ENCODE measurements around the gene PNMA6E.

The PNMA6E gene

DNA sequence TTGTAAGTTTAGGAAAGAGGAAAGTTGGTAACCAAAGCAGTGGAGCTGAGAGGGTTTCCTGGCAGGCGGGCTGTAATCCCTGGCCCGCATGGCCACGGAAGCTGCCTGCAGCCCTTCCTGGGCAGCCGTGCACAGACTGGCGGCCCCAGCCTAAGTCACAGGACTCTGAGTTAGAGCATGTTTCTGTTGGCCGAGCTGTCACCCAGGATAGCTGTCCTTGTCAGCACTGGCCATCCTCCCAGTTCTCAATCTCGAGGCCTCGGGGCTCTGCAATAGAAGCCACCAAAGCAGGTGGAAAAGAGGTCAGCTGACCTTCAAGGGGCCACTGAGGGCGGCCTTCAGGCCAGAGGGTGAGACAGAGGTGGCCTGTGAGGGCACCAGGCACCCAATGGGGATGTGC, 20.5 kb downstream of the PNMA6E start:
- no peak for TF ChIP-seq ZFX (IDR thresholded peaks at IDR 0.05; ENCODE audit: borderline replicate concordance)
- TF ChIP-seq, protein P1, sequence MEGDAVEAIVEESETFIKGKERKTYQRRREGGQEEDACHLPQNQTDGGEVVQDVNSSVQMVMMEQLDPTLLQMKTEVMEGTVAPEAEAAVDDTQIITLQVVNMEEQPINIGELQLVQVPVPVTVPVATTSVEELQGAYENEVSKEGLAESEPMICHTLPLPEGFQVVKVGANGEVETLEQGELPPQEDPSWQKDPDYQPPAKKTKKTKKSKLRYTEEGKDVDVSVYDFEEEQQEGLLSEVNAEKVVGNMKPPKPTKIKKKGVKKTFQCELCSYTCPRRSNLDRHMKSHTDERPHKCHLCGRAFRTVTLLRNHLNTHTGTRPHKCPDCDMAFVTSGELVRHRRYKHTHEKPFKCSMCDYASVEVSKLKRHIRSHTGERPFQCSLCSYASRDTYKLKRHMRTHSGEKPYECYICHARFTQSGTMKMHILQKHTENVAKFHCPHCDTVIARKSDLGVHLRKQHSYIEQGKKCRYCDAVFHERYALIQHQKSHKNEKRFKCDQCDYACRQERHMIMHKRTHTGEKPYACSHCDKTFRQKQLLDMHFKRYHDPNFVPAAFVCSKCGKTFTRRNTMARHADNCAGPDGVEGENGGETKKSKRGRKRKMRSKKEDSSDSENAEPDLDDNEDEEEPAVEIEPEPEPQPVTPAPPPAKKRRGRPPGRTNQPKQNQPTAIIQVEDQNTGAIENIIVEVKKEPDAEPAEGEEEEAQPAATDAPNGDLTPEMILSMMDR (IDR thresholded peaks at IDR 0.05), result no peak
- H3K27ac ChIP-seq, result no peak overlapping the region

DNA sequence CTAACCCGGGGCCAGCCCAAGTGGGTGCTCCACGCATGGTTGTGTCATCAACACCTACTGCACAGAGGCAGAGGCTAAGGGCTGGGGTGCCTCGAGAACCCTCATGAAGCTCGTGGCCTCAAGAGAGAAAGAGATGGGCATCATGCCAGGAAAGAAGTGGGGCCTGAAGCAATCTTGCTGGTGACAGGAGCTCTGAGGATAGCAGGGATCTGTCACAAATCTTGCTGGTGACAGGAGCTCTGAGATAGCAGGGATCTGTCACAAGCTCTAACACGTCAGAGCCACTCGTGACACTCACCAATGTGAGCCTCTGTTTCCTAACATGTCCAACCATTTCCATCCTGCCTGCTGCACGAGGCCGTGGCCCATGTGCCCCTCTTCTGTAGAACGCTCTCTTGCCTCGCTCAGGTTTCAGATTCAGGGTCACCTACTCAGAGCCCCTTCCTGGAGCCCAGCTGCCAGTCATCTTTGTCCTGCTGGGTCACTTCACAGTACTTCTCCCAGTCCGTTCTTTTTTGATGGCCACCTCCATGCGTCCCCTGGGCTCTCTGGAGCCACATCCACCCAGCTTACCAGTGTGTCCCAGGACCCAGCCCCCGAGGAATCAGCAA, 21.1 kb downstream of the PNMA6E start:
- TF ChIP-seq ZFX (IDR thresholded peaks at IDR 0.05; ENCODE audit: borderline replicate concordance), result no peak
- H3K27ac ChIP-seq, result no peak overlapping the region

DNA sequence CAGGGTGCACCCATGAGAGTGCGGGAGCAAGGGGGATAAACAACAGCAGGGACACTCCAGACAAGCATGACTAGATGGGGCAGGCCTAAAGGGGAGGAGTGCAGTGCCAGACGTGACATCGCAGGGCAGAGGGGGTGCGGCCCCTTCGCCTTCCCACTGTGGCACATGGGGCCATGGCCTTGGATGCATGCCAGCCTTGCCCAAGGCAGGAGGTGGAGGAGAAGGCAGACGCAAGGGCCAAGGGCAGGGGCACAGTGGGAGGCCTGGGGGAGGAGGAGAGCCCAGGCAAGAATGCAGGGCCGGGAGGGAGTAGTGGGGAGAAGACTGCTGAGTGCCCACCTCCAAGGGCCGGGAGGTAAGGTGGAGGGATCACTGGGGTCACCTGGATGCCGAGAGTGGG, 21.6 kb downstream of the PNMA6E start:
- no peak overlapping the region for H3K27ac ChIP-seq
- TF ChIP-seq, protein P1 (IDR thresholded peaks at IDR 0.05), result no peak
- no peak for TF ChIP-seq ZFX (IDR thresholded peaks at IDR 0.05; ENCODE audit: borderline replicate concordance)

DNA sequence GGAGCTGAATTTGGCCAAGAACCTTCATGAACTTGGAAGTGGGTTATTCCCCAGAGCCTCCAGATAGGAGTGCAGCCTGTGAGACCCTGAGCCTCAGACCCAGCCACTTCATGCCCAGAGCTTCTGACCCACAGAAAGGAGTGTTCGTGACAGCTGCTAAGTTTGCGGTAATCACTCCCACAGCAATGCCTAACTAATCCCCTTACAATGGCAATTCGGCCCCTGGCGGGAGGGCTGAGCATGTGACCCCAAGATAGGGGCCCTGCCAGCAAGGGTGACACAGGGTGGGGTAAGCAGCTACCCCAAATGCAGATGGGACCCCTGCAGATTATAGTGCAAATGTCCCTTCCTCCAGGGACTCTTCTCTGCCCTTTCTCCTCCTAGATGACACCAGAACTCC, 22.5 kb downstream of the PNMA6E start:
- TF ChIP-seq, protein P1 (IDR thresholded peaks at IDR 0.05), result no peak
- no peak for TF ChIP-seq ZFX (IDR thresholded peaks at IDR 0.05; ENCODE audit: borderline replicate concordance)

DNA sequence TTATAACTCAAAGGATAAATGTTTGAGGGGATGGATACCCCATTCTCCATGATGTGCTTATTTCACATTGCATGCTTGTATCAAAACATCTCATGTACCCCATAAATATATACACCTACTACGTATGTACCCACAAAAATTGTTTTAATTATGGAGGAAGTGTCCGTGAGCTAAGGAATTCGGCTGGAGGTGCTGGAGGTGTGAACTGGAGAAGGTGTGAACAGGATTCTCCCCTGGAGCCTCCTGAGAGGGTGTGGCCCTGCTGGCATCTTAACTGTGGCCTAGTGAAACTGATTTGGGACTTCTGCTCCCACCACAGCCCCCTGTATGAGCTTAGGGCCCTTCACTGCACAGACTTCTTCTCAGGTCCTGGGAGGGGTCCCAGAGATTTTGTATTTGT, 23.4 kb downstream of the PNMA6E start:
- TF ChIP-seq, protein P1 (IDR thresholded peaks at IDR 0.05), result no peak
- TF ChIP-seq ZFX (IDR thresholded peaks at IDR 0.05; ENCODE audit: borderline replicate concordance), result no peak
- H3K27ac ChIP-seq, result no peak overlapping the region

More for the DNA sequence above, 22.5 kb downstream of the PNMA6E start:
- H3K27ac ChIP-seq, result no peak overlapping the region

DNA sequence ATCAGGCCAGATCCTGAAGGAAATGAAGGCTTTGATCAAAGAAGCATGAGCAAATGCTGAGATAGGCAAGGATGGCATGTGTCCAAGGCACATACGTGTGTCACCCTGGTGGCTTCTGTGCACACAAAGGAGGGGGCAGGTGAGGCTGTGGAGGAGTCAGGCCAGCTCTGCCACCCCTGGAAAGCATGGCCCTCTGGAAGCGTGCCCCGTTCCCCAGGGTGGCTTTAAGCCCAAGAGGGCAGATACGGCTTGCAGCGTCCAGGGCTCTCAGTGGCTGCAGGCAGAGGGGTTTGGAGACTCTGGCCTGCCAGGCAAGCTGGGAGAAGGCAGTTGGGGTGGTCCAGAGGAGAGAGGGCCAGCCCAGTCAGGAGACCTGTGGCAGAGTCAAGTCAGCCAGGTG, 25.6 kb downstream of the PNMA6E start:
- no peak overlapping the region for H3K27ac ChIP-seq
- TF ChIP-seq ZFX (IDR thresholded peaks at IDR 0.05; ENCODE audit: borderline replicate concordance), result no peak
- TF ChIP-seq, protein P1 (IDR thresholded peaks at IDR 0.05), result no peak

DNA sequence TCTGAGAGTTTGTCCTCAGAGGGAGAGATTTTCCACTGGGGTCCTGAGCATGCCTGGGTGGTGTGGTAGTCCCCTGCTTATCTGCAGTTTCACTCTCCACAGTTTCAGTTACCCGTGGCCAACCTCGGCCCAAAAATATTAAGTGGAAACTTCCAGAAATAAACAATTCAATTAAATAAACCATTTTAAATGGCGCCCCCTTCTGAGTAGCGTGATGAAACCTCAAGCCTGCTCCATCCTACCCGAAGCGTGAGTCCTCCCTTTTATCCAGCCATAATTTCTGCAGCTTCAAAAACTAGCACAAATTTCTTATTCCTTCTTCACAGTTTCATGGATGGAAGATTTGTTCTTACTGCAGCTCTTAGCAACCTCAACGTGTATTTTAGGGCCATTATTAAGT, 26.7 kb downstream of the PNMA6E start:
- no peak overlapping the region for H3K27ac ChIP-seq

More for the DNA sequence above, 26.7 kb downstream of the PNMA6E start:
- no peak for TF ChIP-seq ZFX (IDR thresholded peaks at IDR 0.05; ENCODE audit: borderline replicate concordance)
- TF ChIP-seq, protein P1 (IDR thresholded peaks at IDR 0.05), result no peak

All from 22Rv1 (cell line).